Measurements from ENCODE around the gene BTBD9. TPM values are rescaled to one million over a fixed set of nuclear protein-coding genes. Genes with fewer than 3 reads are reported as not detected.

Gene BTBD9
- total RNA-seq, 1 experiment from 2014 or later = 8.9 TPM

- no peak overlapping the region for H3K4ac ChIP-seq (ENCODE audit: low read depth, low read length)
- H2BK5ac ChIP-seq (ENCODE audit: insufficient read length, low read length) = no peak overlapping the region
- H3K9ac ChIP-seq (ENCODE audit: extremely low read depth, insufficient read length, low read length) = no peak overlapping the region
- H2BK12ac ChIP-seq (ENCODE audit: insufficient read length, low read depth, low read length) = no peak overlapping the region
- no peak overlapping the region for H2AK5ac ChIP-seq (ENCODE audit: insufficient read length, low read length)
- H3K27me3 ChIP-seq (ENCODE audit: insufficient read depth, low read length) = no peaks in the 10 kb centered on the region
- H3K27ac Mint-ChIP-seq = peak overlapping the region in 2 of 3 experiments; percentile 70 to 87; a peak in 2 of 7 replicates
- no peak overlapping the region for H2BK15ac ChIP-seq (ENCODE audit: low read depth, low read length)
- H3K56ac ChIP-seq (ENCODE audit: insufficient read length, low read depth, low read length) = no peak overlapping the region
- no peak overlapping the region for H2AFZ ChIP-seq (ENCODE audit: low read length)
- H3K4me2 ChIP-seq (ENCODE audit: insufficient read depth, insufficient read length, low read length) = no peak overlapping the region
- H2BK120ac ChIP-seq (ENCODE audit: low read depth, low read length, poor library complexity, severe bottlenecking) = no peak overlapping the region
- H3K23me2 ChIP-seq (ENCODE audit: insufficient read length, low read depth, low read length, poor library complexity, severe bottlenecking) = no peaks in the 10 kb centered on the region
- no peaks in the 10 kb centered on the region for H3K36me3 Mint-ChIP-seq (ENCODE audit: insufficient read depth in 1 of 3, low read depth in 3 of 3)
- H4K8ac ChIP-seq (replicated peaks; ENCODE audit: insufficient read length, low read depth, low read length) = no peak overlapping the region
- DNase-seq = peak; percentile 17
- no peak overlapping the region for H3K23ac ChIP-seq (ENCODE audit: insufficient read length, low read depth, low read length)
- H4K20me1 ChIP-seq (ENCODE audit: control insufficient read depth, insufficient read depth, insufficient read length) = no peaks in the 10 kb centered on the region
- no peaks in the 10 kb centered on the region for H3K9me3 ChIP-seq (ENCODE audit: control insufficient read depth, low read depth, low read length)
- peaks cover 41 to 51% of the 10 kb centered on the region in 2 experiments for H3K4me1 Mint-ChIP-seq
- no peak overlapping the region for H3K18ac ChIP-seq (ENCODE audit: insufficient read length, low read depth, low read length)
- H3K27me3 Mint-ChIP-seq (ENCODE audit: low read depth) = no peaks in the 10 kb centered on the region
- H4K91ac ChIP-seq (ENCODE audit: insufficient read length, low read depth, low read length) = no peak overlapping the region
- TF ChIP-seq, protein P1, sequence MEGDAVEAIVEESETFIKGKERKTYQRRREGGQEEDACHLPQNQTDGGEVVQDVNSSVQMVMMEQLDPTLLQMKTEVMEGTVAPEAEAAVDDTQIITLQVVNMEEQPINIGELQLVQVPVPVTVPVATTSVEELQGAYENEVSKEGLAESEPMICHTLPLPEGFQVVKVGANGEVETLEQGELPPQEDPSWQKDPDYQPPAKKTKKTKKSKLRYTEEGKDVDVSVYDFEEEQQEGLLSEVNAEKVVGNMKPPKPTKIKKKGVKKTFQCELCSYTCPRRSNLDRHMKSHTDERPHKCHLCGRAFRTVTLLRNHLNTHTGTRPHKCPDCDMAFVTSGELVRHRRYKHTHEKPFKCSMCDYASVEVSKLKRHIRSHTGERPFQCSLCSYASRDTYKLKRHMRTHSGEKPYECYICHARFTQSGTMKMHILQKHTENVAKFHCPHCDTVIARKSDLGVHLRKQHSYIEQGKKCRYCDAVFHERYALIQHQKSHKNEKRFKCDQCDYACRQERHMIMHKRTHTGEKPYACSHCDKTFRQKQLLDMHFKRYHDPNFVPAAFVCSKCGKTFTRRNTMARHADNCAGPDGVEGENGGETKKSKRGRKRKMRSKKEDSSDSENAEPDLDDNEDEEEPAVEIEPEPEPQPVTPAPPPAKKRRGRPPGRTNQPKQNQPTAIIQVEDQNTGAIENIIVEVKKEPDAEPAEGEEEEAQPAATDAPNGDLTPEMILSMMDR (conservative IDR thresholded peaks at IDR 0.05) = no peak
- H3K79me1 ChIP-seq (ENCODE audit: insufficient read depth, low read depth, low read length, poor library complexity, severe bottlenecking) = no peaks in the 10 kb centered on the region
- H3T11ph ChIP-seq (ENCODE audit: low read length) = no peak overlapping the region
- no peak overlapping the region; the same call in 1 of the 2 replicates for H3K14ac ChIP-seq (ENCODE audit: insufficient read depth, low read length)
- no peaks in the 10 kb centered on the region for H3K79me2 ChIP-seq (ENCODE audit: insufficient read depth, low read length)
- no peak overlapping the region for H4K5ac ChIP-seq (ENCODE audit: insufficient read length, low read depth, low read length)
- no CpG with 5 or more reads among the region's 7 CpGs for WGBS (ENCODE audit: extremely low coverage, insufficient read length, low lambda C conversion rate)
- H2BK20ac ChIP-seq (ENCODE audit: low read depth, low read length, poor library complexity, severe bottlenecking) = no peak overlapping the region
- peak overlapping the region in 1 of 2 experiments; percentile 31; a peak in 1 of 5 replicates for H3K4me3 Mint-ChIP-seq
- no peak overlapping the region for H3K27ac ChIP-seq (ENCODE audit: insufficient read length, low read depth, low read length)
- no peaks in the 10 kb centered on the region for H3K9me3 Mint-ChIP-seq
- H3K4me1 ChIP-seq (ENCODE audit: insufficient read depth, low read length) = peaks cover 8% of the 10 kb centered on the region; the same call in 1 of the 2 replicates
Measured at GRCh38 chr6:38193051-38193450, 446.7 kb downstream of the BTBD9 start.

All from H9 (cell line).